ENCODE results near the gene PKNOX2. TPM values are rescaled to one million over a fixed set of nuclear protein-coding genes. Genes with fewer than 3 reads are reported as not detected.

PKNOX2 gene
- total and polyA plus RNA-seq, 3 experiments from 2014 or later = not detected

- Histone ChIP-seq H3K4me3 (ENCODE audit: low read length) (peak overlapping the region; percentile 43), H3K4me1 (ENCODE audit: insufficient read depth, low read length) (peaks cover 16% of the 10 kb centered on the region), H3K36me3 (ENCODE audit: insufficient read depth, low read length) (no peaks in the 10 kb centered on the region), H3K9me3 (ENCODE audit: low read length) (no peaks in the 10 kb centered on the region), H3K27me3 (ENCODE audit: insufficient read depth, low read length, poor library complexity, severe bottlenecking) (peaks cover 47% of the 10 kb centered on the region), H3K27ac (ENCODE audit: low read depth, low read length) (no peak overlapping the region)
- ChIA-PET CTCF (interaction anchor here (0.9 kb wide), 1 partner anchor 24 kb away, joined by 3 read pairs; no protein-coding TSS in a partner anchor), POLR2A (no interaction called here)
- Mint-ChIP-seq H3K36me3 (no peaks in the 10 kb centered on the region), H3K27me3 (peaks cover 48 to 84% of the 10 kb centered on the region in 2 donors), H3K27ac (peak overlapping the region in 2 of 8 donors; percentile 34 to 72), H3K4me3 (peak overlapping the region; percentile 70 to 95 (median 86)), H3K9me3 (peaks cover 0 to 5% (median 0%) of the 10 kb centered on the region in 5 donors), H3K4me1 (peaks cover 17 to 31% (median 19%) of the 10 kb centered on the region in 3 donors)
- no peak for DNase-seq
Observed at GRCh38 chr11:125165843-125166763, 1.6 kb downstream of the PKNOX2 start.

GRCh38 chr11:125166764-125167291 lies 2.3 kb downstream of the PKNOX2 start:
- DNase-seq = no peak
- no peak overlapping the region for H3K27ac Mint-ChIP-seq
- H3K27me3 Mint-ChIP-seq = peaks cover 55 to 86% of the 10 kb centered on the region in 2 donors
- peaks cover 17 to 31% (median 19%) of the 10 kb centered on the region in 3 donors for H3K4me1 Mint-ChIP-seq
- Histone ChIP-seq H3K27ac (ENCODE audit: low read depth, low read length) (no peak overlapping the region), H3K9me3 (ENCODE audit: low read length) (no peaks in the 10 kb centered on the region), H3K4me3 (ENCODE audit: low read length) (no peak overlapping the region), H3K4me1 (ENCODE audit: insufficient read depth, low read length) (peaks cover 16% of the 10 kb centered on the region), H3K27me3 (ENCODE audit: insufficient read depth, low read length, poor library complexity, severe bottlenecking) (peaks cover 47% of the 10 kb centered on the region), H3K36me3 (ENCODE audit: insufficient read depth, low read length) (no peaks in the 10 kb centered on the region)
- peak overlapping the region in 3 of 7 donors; percentile 53 to 70 (median 66) for H3K4me3 Mint-ChIP-seq
- CTCF ChIA-PET = interaction anchor here (0.9 kb wide), 1 partner anchor 25 kb away, joined by 3 read pairs; no protein-coding TSS in a partner anchor
- no peaks in the 10 kb centered on the region for H3K36me3 Mint-ChIP-seq
- peaks cover 0 to 5% (median 0%) of the 10 kb centered on the region in 5 donors for H3K9me3 Mint-ChIP-seq
- POLR2A ChIA-PET = no interaction called here

GRCh38 chr11:125167292-125167953 lies 2.9 kb downstream of the PKNOX2 start:
- Mint-ChIP-seq H3K36me3 (no peaks in the 10 kb centered on the region), H3K9me3 (peaks cover 0 to 5% (median 0%) of the 10 kb centered on the region in 5 donors), H3K4me1 (peaks cover 17 to 31% (median 19%) of the 10 kb centered on the region in 3 donors), H3K27me3 (peaks cover 60 to 85% of the 10 kb centered on the region in 2 donors), H3K4me3 (peak overlapping the region in 1 of 7 donors; percentile 24), H3K27ac (no peak overlapping the region)
- H3K36me3 ChIP-seq (ENCODE audit: insufficient read depth, low read length) = no peaks in the 10 kb centered on the region
- peaks cover 47% of the 10 kb centered on the region for H3K27me3 ChIP-seq (ENCODE audit: insufficient read depth, low read length, poor library complexity, severe bottlenecking)
- no peak for DNase-seq
- peaks cover 16% of the 10 kb centered on the region for H3K4me1 ChIP-seq (ENCODE audit: insufficient read depth, low read length)
- CTCF ChIA-PET = interaction anchor here (0.9 kb wide), 1 partner anchor 25 kb away, joined by 3 read pairs; no protein-coding TSS in a partner anchor
- POLR2A ChIA-PET = no interaction called here
- H3K27ac ChIP-seq (ENCODE audit: low read depth, low read length) = no peak overlapping the region
- H3K4me3 ChIP-seq (ENCODE audit: low read length) = no peak overlapping the region
- no peaks in the 10 kb centered on the region for H3K9me3 ChIP-seq (ENCODE audit: low read length)

- H3K9me3 Mint-ChIP-seq = peaks cover 0 to 5% (median 0%) of the 10 kb centered on the region in 5 donors
- peak overlapping the region in 1 of 8 donors; percentile 9 for H3K27ac Mint-ChIP-seq
- H3K4me1 Mint-ChIP-seq = peaks cover 17 to 31% (median 19%) of the 10 kb centered on the region in 3 donors
- H3K36me3 Mint-ChIP-seq = no peaks in the 10 kb centered on the region
- H3K4me3 Mint-ChIP-seq = peak overlapping the region in 2 of 7 donors; percentile 15 to 24
- ChIA-PET CTCF (no interaction called here), POLR2A (no interaction called here)
- H3K4me1 ChIP-seq (ENCODE audit: insufficient read depth, low read length) = peaks cover 16% of the 10 kb centered on the region
- peaks cover 49% of the 10 kb centered on the region for H3K27me3 ChIP-seq (ENCODE audit: insufficient read depth, low read length, poor library complexity, severe bottlenecking)
- no peaks in the 10 kb centered on the region for H3K36me3 ChIP-seq (ENCODE audit: insufficient read depth, low read length)
- H3K9me3 ChIP-seq (ENCODE audit: low read length) = no peaks in the 10 kb centered on the region
- H3K27ac ChIP-seq (ENCODE audit: low read depth, low read length) = no peak overlapping the region
- no peak overlapping the region for H3K4me3 ChIP-seq (ENCODE audit: low read length)
- DNase-seq = no peak
- H3K27me3 Mint-ChIP-seq = peaks cover 67 to 83% of the 10 kb centered on the region in 2 donors
Observed at GRCh38 chr11:125167954-125168835, 3.6 kb downstream of the PKNOX2 start.

GRCh38 chr11:125168918-125169456 lies 4.4 kb downstream of the PKNOX2 start:
- peaks cover 16% of the 10 kb centered on the region for H3K4me1 ChIP-seq (ENCODE audit: insufficient read depth, low read length)
- H3K27ac ChIP-seq (ENCODE audit: low read depth, low read length) = no peak overlapping the region
- H3K9me3 ChIP-seq (ENCODE audit: low read length) = no peaks in the 10 kb centered on the region
- no peak overlapping the region for H3K27ac Mint-ChIP-seq
- no peak overlapping the region for H3K4me3 ChIP-seq (ENCODE audit: low read length)
- no peaks in the 10 kb centered on the region for H3K36me3 Mint-ChIP-seq
- H3K9me3 Mint-ChIP-seq = peaks cover 0 to 5% (median 0%) of the 10 kb centered on the region in 5 donors
- H3K4me3 Mint-ChIP-seq = no peak overlapping the region
- CTCF ChIA-PET = no interaction called here
- H3K27me3 Mint-ChIP-seq = peaks cover 65 to 81% of the 10 kb centered on the region in 2 donors
- peaks cover 12 to 28% (median 15%) of the 10 kb centered on the region in 3 donors for H3K4me1 Mint-ChIP-seq
- H3K36me3 ChIP-seq (ENCODE audit: insufficient read depth, low read length) = no peaks in the 10 kb centered on the region
- POLR2A ChIA-PET = no interaction called here
- H3K27me3 ChIP-seq (ENCODE audit: insufficient read depth, low read length, poor library complexity, severe bottlenecking) = peaks cover 52% of the 10 kb centered on the region
- DNase-seq = no peak

- H3K9me3 ChIP-seq (ENCODE audit: low read length) = no peaks in the 10 kb centered on the region
- H3K27ac Mint-ChIP-seq = peak overlapping the region in 1 of 8 donors; percentile 43
- peaks cover 11 to 23% (median 12%) of the 10 kb centered on the region in 3 donors for H3K4me1 Mint-ChIP-seq
- peaks cover 16% of the 10 kb centered on the region for H3K4me1 ChIP-seq (ENCODE audit: insufficient read depth, low read length)
- DNase-seq = no peak
- H3K36me3 Mint-ChIP-seq = no peaks in the 10 kb centered on the region
- no peaks in the 10 kb centered on the region for H3K36me3 ChIP-seq (ENCODE audit: insufficient read depth, low read length)
- H3K27me3 ChIP-seq (ENCODE audit: insufficient read depth, low read length, poor library complexity, severe bottlenecking) = peaks cover 52% of the 10 kb centered on the region
- H3K27me3 Mint-ChIP-seq = peaks cover 67 to 81% of the 10 kb centered on the region in 2 donors
- H3K4me3 ChIP-seq (ENCODE audit: low read length) = no peak overlapping the region
- POLR2A ChIA-PET = no interaction called here
- no peak overlapping the region for H3K27ac ChIP-seq (ENCODE audit: low read depth, low read length)
- H3K9me3 Mint-ChIP-seq = peaks cover 0 to 3% (median 0%) of the 10 kb centered on the region in 5 donors
- H3K4me3 Mint-ChIP-seq = no peak overlapping the region
- CTCF ChIA-PET = no interaction called here
Observed at GRCh38 chr11:125170001-125170509, 5.5 kb downstream of the PKNOX2 start.

GRCh38 chr11:125170510-125171031 lies 6.0 kb downstream of the PKNOX2 start:
- peaks cover 8 to 19% (median 10%) of the 10 kb centered on the region in 3 donors for H3K4me1 Mint-ChIP-seq
- Histone ChIP-seq H3K27ac (ENCODE audit: low read depth, low read length) (no peak overlapping the region), H3K4me1 (ENCODE audit: insufficient read depth, low read length) (peaks cover 12% of the 10 kb centered on the region), H3K9me3 (ENCODE audit: low read length) (no peaks in the 10 kb centered on the region), H3K27me3 (ENCODE audit: insufficient read depth, low read length, poor library complexity, severe bottlenecking) (peaks cover 49% of the 10 kb centered on the region), H3K4me3 (ENCODE audit: low read length) (no peak overlapping the region), H3K36me3 (ENCODE audit: insufficient read depth, low read length) (no peaks in the 10 kb centered on the region)
- no peak overlapping the region for H3K4me3 Mint-ChIP-seq
- DNase-seq = no peak
- H3K9me3 Mint-ChIP-seq = peaks cover 0 to 3% (median 0%) of the 10 kb centered on the region in 5 donors
- CTCF ChIA-PET = no interaction called here
- H3K36me3 Mint-ChIP-seq = no peaks in the 10 kb centered on the region
- POLR2A ChIA-PET = no interaction called here
- peaks cover 70 to 83% of the 10 kb centered on the region in 2 donors for H3K27me3 Mint-ChIP-seq
- no peak overlapping the region for H3K27ac Mint-ChIP-seq
